ENCODE measurements around the gene C9orf50.

Gene C9orf50

DNA sequence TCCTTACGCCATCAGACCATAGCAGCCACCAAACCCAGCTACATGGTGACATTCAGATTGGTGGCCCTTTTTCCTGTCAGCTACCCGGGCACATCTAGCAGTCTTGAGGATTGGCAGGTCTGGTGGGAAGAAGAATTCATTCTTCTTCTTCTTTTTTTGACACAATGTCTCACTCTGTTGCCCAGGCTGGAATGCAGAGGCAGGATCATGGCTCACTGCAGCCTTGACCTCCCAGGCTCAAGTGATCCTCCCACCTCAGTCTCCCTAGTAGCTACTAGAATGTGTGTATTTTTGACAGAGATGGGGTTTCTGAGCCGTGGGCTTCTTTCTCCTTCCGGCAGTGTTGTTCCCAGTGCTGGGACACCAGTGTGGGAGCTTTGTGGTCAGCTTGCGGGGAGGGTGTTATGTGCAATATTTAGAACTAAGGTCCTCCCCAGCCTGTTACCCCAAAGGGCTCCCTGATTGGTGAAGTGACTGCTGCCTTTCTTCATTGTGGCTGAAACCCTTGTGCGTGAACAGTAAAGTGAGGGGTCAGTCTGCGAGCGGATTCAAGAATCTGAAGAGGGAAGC, 8.4 kb upstream of the C9orf50 start:
- no peak for DNase-seq

DNA sequence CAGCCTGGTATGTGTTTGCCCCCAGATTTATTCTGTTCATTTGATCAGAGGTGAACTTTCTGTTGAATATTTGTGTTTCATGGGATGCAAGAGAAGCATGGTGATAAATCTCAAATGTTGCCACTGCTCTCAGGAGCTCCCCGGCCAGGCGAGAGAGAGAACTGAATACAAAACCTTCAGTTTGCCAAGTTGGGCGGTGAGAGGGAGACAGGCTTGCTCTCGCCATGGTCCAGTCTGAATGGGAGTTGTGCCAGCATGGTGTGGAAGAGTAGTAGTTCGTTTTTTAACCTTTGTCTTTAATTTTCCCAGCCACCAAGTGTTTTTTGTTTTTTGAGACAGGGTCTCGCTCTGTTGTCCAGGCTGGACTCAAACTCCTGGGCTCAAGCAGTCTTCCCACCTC, 7.8 kb upstream of the C9orf50 start:
- no peak for DNase-seq

DNA sequence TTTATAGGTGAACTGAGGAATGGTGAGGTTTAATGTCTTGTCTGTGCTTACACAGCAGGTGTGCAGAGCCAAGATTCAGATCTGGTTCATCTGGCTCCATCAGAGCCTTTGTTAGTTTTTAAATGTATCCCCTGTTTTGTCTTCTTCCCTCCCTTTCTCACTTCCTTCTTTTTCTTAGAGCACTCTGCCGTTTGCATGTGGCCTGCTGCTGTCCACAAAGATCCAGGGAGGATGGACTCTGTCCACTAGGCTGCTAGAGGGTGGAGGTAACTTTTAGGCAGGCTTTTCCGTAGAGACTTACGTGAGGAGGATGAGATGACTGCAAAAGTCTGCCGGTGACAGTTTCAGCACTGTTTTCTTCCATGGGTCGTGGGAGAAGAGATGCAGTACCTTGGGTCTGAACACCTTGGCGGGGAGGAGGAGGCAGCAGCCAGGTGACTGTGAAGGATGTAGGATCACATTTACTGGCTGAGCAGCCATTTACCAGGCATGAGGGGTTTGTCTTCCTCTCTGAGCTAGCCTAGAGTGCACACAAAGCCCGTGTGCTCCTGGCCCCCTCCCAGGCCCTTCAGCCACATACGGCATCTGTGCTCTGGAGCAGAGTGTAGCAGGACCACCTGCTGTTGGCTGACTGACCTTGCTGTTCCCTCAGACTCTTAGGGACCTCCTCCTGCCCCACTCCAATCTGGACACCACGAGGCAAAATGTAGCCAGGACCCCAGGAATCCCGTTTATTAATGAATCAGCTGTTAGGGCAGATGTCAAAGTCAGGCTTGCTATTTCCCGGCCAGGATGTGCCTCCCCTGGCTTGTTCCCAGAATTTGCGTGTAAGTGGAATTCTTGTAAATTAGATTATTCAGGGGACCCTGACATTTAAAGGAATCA, 6.9 kb upstream of the C9orf50 start:
- DNase-seq, result no peak

DNA sequence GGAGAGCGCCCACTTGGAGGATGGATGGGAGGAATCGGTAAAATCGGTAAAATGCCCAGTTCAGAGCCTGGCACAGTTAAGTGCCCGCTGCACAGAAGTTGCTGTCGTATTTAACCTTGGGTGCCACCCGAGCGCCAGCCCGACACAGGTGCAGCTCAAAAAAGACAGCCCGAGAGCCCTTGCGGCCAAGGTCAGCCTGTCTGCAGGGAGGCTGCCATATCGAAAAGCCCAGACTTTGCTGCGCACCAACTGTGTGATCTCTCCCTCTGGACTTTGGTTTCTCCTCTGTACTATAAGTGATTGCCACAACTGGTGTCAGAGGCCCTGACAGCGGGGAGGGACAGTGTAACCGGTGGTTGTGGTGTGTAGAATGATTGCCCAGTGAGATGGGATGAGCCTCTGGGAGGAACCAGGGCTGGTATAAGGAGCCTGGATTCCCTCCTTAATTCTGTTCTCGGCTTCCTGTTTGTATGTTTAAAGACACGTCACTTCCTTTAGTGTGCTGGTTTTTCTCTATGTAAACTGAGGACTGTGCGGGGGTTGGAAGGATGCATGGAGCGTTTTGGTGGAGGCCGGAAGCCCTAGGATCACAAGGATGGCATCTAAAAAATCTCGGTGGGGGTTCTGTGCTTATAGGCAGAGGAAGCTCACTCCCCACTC, 5.9 kb upstream of the C9orf50 start:
- DNase-seq, result peak; percentile 57

DNA sequence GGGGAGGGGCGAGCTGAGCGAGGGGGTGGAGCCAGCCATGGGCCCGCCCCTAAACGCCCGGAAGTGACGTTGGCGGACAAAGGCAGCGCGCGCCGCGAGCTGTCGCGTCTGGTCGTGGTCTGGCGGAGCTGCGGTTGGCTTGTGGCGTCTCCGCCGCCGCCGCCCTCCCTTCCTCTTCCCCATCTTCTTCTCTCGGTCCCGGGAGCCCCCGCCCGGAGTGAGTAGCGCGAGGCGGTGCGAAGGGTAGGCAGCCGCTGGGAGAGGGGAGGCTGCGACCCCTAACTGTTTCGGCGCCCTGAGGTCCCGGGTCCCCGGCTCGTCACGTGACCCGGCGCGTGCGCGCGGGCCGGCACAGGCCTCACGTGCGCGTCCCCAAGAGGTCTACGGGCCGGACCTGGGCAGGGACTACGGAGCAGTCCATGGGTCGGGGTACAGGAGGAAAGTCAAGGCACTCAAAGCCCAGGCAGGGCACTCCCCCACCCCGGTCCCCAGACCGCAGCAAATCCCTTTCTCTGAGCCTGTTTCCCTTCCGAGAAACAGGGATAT, 5.3 kb upstream of the C9orf50 start, which contains the start of gene NTMT1:
Gene NTMT1 (plus strand): TSS at position 85 of the 546 bp plus-strand sequence. CDS start 6,541 bp downstream, outside the sequence.
- DNase-seq, result peak; percentile 89

DNA sequence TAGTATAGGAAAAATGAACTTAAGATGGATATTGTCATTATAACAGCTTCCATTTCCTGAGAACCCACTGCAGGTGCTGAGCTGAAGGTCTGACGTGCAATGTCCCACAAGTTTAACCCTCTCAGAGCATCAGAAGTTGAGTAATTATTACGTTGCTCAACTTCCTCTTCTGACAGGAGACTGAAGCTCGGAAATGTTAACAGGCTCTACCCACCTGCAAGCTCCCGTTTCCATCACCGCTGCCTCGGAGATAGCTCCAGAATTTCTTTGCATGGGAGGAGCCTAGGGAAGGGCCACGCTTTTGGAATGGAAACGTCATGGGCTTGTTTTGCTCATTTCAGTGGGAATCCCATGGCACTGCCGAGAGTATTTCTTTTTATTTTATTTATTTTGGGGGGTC, 4.0 kb upstream of the C9orf50 start:
- DNase-seq, result peak; percentile 72

DNA sequence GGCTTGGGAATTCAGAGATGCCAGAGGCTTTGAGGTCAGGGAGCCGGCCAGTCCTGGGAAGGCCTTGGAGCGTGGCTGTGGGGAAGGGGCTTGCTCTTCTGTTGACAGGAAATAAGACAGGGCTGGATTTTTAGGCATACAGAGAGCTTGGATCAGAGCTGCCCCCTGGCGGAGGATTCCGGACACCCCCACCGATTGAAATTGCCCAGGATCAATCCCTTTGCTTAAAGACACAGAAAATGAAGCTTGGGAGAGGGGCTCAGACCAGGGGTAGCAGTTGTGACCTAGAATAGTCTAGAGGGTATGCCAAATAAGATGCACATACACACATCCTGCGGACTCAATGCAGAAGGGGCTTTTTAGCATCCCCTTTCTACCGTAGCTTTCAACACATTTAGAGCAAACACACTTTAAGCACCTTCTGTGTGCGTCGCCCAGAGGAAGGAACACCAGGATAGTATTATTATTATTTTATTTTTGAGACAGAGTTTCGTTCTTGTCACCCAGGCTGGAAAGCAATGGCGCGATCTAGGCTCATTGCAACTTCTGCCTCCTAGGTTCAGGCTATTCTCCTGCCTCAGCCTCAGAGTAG, 3.4 kb upstream of the C9orf50 start:
- DNase-seq, result peak; percentile 83

DNA sequence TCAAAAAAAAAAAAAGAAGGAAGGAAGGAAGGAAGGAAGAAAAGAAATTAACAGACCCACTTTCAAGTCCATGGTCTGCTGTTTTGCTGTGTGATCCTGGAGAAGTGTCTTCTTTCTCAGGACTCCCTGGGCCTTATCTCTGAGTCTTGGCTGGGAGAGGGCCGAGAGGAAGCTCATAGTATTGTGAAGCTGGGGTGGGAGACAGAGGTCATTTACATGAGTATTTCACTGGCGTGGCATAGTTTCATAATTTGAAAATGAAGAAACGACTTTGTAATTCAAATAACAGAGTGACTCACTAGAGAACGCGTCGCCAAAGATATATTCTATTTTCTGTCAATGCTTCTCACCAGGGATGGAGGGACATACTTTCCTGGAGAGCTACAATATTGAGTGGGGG, 2.4 kb upstream of the C9orf50 start:
- DNase-seq, result peak; percentile 4

DNA sequence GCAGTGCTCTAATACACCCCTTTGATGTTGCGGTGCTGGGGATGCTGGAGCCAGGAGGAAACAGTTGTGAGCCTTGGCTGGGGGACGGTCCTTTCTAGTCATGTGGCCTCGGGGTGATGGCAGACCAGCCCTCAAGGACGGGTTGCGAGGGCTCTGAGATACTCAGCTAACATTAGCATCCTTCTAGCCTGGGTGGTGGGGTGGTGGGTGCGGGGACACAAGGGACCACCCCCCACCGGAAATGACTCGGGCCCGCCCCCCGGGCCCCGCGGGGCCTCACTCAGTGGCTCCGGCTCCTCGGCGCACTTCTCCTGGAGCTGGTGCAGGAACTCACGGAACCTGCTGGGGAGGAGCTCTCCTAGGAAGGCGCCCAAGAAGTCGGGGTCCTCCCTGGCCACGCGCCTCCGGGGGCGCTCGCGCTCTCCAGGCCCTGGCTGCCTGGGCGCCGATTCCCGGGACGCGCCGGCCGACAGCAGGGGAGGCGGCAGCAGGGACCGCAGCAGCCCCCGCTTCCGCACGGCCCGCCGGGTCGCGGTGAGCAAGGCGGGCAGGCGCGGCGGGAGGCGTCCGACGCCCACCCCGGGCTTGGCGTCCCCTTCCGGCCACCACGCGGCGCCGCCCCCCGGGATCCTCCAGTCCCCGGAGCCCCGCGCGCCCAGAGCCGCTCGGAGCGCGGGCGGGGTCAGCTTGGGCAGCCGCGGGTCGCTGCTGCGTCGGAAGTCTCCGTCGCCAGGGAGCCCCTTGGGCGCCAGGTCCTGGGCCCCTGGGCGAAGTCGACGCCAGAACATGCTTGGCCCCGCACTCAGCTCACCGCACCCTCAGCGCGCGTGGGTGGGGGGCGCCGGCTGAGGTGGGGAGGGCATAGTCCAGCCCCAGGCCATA, 873 bp downstream of the C9orf50 start:
- no peak for DNase-seq

DNA sequence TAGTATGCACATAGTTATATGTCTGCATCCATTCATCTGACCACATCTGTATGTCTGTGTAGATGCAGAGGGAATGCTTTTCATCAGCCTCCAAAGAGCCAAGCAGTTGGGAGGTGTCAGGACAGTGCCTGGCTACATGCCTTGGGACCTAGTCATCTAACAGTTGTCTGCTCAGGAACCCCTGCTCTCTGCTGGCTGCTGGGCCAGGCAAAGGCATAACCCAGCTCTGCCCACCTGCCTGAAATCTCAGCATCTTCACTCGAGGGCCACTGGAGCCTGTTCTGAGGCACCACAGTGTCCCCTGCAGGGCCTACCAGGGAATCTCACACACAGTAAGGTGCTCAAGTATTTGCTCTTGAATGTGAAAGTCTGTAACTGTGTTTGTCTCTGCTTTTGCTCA, 3.7 kb downstream of the C9orf50 start:
- DNase-seq, result peak; percentile 19

DNA sequence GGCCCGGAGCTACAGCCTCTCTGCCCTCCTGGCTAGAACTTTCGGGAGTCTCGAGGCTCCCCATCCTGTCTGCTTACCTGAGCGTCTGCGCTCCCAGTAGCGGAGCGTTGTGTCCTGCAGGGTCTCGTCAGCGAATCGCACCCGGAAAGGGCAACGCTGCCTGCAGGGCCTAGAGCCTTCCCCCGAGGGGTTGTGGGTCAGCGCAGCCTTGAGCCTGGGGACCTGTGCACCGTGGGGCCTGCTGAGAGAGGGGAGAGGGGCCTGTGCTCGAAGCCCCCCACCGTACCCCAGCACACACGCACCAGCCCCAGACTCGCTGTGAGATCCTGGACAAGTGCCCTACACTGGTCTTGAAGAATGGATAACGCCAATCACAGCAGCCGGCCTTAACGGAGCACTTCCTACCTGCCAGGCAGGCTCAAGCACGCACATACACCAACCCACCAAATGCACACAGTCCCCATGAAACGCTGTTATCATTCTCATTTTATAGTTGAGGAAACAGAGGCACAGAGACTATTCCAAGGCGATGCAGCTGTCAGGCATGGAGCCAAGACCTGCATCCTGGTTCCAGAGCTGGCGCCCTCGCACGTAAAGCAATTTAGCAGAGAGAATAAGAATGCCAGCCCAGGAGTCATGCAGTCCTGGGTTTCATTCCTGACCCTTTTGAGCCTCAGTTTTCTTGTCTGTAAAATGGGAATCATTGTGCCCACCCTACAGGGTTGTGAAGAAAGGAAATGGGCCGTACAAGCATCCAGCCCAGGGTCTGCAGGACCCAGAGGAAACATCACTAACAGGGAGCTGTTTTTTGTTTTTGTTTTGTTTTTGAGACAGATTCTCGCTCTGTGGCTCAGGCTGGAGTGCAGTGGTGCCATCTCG, 5.3 kb downstream of the C9orf50 start:
- DNase-seq, result no peak

DNA sequence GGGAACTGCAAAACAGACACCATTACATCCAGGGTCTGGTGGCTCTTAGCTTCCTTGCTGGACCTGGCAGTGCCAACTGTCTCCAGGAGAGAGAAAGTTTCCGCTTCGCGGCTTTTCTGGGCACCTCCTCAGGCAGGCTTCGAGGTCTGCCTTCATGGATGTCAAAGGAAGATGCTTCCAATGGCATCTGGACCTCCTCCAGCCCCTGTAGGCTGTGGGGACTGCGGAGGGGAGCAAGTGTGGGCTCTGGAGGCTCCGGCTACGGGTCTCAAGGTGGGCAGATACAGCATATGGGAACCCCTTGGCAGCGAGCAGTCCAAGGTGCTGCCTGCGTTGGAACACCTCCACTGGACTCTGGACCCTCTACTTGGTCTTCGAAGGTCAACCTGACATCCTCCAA, 6.0 kb downstream of the C9orf50 start:
- no peak for DNase-seq

DNA sequence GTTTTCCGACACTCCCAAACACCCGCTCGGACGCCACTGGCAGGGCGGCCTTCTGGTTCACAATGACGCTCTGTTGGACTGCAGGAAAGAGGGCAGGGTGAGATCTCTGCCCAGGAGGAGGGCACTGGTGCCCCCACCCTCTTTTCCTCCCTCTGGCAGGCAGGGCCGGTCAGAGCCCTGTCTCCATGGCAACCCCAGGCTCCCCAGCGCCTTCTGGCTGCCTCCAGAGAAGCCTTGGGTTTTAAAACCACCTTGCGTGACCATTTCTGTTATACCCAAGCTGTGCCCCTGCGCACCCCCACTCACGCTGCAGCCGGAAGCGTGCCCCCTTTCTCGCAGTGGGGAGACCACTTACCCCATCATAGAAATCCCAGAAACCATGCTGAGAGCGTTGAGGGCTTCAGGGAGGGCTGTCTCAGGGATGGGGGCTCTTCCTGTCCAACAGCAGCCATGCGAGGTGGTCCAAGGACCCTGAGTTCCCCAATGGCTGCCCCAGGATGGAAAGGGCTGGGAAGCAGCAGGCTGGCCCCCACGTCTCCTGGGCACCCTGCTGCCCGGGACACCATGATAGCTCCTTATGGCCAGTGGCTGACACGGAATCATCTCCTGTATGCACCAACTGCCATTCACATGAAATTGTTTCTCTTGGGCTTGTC, 7.3 kb downstream of the C9orf50 start:
- DNase-seq, result no peak

DNA sequence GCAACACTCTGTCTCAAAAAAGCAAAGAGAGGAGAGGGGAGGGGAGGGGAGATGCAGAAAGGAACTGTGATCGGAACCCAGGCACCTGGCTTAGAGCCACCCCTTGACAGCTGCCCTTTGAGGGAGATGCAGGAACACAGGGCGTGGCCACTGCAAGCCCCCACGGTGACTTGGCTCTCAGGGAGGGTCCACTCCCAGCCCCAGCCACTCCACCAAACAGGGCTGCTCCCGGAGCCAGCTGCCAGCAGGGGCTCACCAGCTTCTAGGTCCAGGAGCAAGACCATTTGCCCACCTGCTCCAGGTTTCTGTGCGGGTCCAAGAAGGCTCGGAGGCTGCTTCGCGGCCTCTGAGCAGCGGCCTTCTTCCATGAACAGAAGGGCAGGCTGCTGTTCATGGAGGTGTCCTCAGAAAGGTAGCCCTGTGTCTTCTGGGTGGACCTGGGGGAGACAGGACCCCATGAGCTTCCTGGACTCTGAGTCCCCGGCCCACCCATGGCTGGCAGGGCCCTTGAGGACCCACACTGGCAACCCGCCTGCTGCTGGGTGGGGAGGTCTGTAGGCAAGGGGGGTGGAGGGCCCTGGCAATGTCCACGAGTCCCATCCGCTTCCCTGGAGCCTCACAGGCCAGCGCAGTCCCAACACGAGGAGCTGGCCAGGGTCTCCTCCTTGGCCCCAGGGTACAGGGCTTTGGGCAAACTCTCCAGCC, 7.9 kb downstream of the C9orf50 start:
- no peak for DNase-seq

DNA sequence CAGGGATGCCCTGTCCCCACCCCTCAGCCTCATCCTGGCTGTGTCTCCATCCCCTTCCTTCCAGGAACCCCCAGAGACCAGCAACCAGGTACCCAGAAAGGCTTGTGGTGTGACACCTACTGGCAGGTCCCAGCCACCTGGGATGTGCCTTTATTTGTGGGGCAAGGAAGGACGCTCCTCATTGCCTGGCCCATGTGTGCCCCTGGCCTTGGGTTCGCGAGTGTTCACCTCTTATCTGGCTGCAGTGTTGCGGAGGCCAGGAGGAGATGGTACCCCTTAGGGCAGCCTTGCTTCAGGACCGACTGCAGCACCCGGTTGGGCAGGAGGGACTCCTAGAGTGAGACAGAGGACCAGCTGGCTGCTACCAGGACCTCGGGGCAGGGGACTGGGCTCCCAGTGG, 8.8 kb downstream of the C9orf50 start:
- DNase-seq, result no peak

DNA sequence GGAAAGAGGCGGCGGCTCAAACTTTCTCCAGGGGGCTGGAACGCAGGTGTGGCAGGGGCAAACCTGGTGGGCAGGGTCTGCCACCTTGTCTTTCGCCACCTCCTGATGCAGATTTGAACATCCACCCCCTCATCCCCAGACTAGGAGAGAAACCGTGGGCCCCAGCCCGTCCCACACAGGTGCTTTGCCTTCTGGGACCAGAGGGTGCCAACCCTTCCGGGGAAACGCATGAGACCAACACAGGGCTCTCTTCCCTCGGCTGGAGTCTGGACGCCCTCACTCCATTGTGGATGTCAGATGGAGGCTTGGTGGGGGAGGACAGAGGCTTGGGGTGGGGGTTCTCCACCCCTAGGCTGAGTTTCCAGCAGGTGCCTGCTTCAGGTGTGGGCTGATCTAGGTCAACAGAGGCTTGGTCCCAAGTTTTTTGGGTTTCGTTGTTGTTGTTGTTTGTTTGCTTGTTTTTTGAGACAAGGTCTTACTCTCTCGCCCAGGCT, 9.5 kb downstream of the C9orf50 start:
- no peak for DNase-seq

DNA sequence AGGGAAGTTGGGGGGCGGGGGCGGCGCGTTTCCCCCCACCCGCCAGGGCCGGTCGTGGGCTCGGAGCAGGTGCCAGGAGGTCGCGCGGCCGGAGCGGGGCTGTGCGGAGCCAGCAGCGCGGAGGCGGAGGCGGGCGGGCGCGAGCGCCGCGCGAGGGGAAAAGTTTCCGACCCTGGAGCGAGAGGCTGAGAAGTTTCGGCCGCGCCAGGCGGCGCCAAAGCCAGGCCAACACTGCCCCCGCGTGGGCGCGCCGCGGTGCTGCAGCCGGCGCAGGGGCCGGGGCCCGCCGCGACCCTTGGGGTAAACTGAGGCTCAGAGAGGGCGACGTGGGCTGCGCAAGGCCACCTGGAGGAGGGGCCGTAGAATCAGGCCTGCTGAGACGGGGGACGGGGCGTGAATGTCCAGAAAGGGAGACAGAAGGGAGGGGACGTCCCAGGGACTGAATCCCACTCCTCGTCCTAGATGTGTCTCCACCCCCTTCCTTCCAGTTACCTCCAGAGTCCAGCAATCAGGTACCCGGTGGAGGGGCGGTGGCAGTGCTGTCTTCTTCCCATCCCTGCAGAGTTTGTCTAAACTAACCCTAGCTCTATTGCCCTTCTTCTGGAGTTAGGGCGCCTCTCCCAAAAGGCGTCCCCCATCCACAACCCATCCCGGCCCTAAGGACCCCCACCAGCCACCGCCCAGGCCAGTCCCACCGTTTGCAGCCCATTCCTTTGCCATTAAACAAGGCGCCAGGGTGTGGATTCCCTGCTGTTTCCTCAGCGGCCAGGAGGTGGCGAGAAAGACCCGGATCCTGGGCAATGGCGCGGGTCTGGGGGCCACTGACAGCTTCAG, 10.2 kb downstream of the C9orf50 start:
- DNase-seq, result peak; percentile 74

DNA sequence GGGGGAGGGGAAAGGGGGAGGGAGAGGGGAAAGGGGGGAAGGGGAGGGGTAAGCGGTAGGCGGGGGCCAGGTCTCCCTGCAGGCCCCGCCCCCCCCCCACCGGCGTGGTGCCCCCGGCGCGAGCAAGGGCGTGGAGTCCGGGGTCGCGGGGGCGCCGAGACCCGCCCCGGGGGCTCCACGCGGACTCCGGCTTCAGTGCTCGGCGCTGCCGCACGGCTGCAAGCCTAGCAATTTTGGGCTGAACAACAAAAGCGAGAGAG, 10.8 kb downstream of the C9orf50 start:
- DNase-seq, result no peak
